Nephron progenitor cell (in vitro differentiated cells): ENCODE measurements around the gene SLC35A1.
A peak's percentile ranks its signal among the peaks of the same experiment; 100 is the strongest.
"Not testable (repeated sequence)": the region's sequence is repeated elsewhere in the genome, so short reads cannot be mapped to it uniquely, and the experiment has no call there.

Source experiments
- DNase-seq: peaks from one replicate; pipeline ENCODE4 v3.0.0; 2021
- H3K27ac Mint-ChIP-seq: 2 replicates; pipeline ENCODE4 v1.8.0; 2021; ENCODE audit warnings: mild to moderate bottlenecking, moderate library complexity, mixed read lengths
- H3K27me3 Mint-ChIP-seq: 2 replicates; pipeline ENCODE4 v1.8.0; 2021; ENCODE audit warnings: mild to moderate bottlenecking, low read depth, mixed read lengths; ENCODE audit not compliant: poor library complexity
- H3K36me3 Mint-ChIP-seq: 2 replicates; pipeline ENCODE4 v1.8.0; 2021; ENCODE audit warnings: low read depth, mixed read lengths
- H3K4me1 Mint-ChIP-seq: 2 replicates; pipeline ENCODE4 v1.8.0; 2021; ENCODE audit warnings: mixed read lengths
- H3K4me3 Mint-ChIP-seq: 2 replicates; pipeline ENCODE4 v1.8.0; 2021; ENCODE audit warnings: mild to moderate bottlenecking, moderate library complexity, mixed read lengths
- H3K9me3 Mint-ChIP-seq: 2 replicates; pipeline ENCODE4 v1.8.0; 2021; ENCODE audit warnings: mild to moderate bottlenecking, moderate library complexity, mixed read lengths
- TF ChIP-seq, protein P1 (sequence below): fragments of 200-600 bp; sonication (generic); IDR thresholded peaks from 2 replicates; pipeline ENCODE4 v1.5.0; 2021; ENCODE audit warnings: antibody characterized with exemption

Gene SLC35A1

DNA sequence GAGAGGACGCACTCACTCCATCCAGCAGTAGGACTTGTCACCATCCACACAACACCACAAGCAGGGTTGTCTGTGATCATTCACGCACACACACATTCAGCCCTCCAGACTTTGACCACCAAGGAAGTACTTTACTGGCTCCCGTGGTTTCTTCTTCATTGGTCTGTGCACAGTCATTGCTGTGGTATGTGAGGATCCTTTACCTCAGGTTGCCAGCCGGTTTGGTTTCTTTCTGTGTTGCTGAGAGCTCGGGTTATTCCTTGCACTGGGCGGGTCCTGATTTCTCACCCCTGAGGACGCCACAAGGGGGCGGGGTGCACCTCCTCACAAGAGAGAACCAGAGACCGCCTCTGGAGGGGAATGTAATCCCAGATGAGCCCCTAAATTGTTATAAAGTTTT is 11.2 kb downstream of the SLC35A1 start:
- Mint-ChIP-seq H3K36me3 (peaks cover 26% of the 10 kb centered on the region), H3K4me1 (peaks cover 5% of the 10 kb centered on the region), H3K27ac (no peak overlapping the region), H3K4me3 (no peak overlapping the region), H3K27me3 (peaks cover 5% of the 10 kb centered on the region), H3K9me3 (peaks cover 5% of the 10 kb centered on the region)
- peak; percentile 52 for DNase-seq
- TF ChIP-seq, protein P1, sequence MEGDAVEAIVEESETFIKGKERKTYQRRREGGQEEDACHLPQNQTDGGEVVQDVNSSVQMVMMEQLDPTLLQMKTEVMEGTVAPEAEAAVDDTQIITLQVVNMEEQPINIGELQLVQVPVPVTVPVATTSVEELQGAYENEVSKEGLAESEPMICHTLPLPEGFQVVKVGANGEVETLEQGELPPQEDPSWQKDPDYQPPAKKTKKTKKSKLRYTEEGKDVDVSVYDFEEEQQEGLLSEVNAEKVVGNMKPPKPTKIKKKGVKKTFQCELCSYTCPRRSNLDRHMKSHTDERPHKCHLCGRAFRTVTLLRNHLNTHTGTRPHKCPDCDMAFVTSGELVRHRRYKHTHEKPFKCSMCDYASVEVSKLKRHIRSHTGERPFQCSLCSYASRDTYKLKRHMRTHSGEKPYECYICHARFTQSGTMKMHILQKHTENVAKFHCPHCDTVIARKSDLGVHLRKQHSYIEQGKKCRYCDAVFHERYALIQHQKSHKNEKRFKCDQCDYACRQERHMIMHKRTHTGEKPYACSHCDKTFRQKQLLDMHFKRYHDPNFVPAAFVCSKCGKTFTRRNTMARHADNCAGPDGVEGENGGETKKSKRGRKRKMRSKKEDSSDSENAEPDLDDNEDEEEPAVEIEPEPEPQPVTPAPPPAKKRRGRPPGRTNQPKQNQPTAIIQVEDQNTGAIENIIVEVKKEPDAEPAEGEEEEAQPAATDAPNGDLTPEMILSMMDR = peak; percentile 13

DNA sequence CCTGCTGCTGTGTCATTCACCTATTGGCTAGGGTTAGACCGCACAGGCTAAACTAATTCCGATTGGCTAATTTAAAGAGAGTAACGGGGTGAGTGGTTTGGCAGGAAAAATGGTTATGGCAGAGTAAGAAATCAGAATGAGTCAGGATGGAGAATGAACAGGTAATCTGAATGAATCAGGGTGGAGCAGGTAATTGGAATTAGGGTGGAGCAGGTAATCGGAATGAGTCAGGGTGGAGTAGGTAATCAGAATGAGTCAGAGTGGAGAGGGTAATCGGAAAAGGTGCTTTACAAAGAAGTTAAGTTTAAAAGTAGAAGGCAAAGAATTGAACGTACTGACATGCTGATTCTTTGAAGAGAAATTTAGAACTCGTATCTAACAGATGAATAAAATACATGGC is 11.7 kb downstream of the SLC35A1 start:
- TF ChIP-seq, protein P1 = no peak
- peaks cover 5% of the 10 kb centered on the region for H3K27me3 Mint-ChIP-seq
- DNase-seq = no peak
- H3K27ac Mint-ChIP-seq = no peak overlapping the region
- peaks cover 26% of the 10 kb centered on the region for H3K36me3 Mint-ChIP-seq
- H3K4me3 Mint-ChIP-seq = no peak overlapping the region
- peaks cover 5% of the 10 kb centered on the region for H3K4me1 Mint-ChIP-seq
- H3K9me3 Mint-ChIP-seq = peaks cover 5% of the 10 kb centered on the region

DNA sequence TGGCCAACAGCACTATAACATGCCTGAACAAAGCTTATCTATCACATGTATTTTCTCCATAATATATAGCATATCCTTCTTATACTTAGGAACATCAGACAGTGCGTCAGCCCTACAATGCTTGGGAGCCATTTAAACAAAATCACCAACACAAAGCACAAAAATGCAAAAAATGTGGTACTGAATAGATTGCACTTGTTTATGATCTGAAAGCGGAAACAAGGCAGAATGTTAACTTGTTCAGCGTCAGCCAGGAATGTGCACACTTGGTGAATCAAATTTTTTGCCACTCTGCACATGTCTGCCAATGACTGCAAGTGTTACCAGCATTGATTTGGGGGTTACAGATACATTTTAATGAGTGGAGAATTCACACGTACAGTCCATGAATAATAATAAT is 14.8 kb downstream of the SLC35A1 start:
- H3K36me3 Mint-ChIP-seq = peaks cover 34% of the 10 kb centered on the region
- H3K9me3 Mint-ChIP-seq = peaks cover 5% of the 10 kb centered on the region
- no peak for DNase-seq
- no peak overlapping the region for H3K27ac Mint-ChIP-seq
- no peak overlapping the region for H3K4me3 Mint-ChIP-seq
- peaks cover 5% of the 10 kb centered on the region for H3K27me3 Mint-ChIP-seq
- TF ChIP-seq, protein P1 = no peak
- peaks cover 5% of the 10 kb centered on the region for H3K4me1 Mint-ChIP-seq

DNA sequence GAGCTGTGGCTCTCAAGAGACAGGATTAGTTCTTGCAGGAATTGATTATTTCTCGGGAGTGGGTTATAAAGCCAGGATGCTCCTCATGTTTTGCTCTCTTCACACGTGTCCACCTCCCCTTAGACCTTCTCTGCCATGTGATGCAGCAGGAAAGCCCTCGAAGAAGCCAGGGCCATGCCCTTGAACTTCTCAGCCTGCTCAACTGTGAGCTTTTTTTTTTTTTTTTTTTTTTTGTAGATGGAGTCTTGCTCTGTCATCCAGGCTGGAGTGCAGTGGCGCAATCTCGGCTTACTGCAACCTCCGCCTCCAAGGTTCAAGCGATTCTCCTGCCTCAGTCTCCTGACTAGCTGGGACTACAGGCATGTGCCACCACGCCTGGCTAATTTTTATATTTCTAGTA is 16.6 kb downstream of the SLC35A1 start:
- not testable (repeated sequence) for H3K9me3 Mint-ChIP-seq, H3K27me3 Mint-ChIP-seq

DNA sequence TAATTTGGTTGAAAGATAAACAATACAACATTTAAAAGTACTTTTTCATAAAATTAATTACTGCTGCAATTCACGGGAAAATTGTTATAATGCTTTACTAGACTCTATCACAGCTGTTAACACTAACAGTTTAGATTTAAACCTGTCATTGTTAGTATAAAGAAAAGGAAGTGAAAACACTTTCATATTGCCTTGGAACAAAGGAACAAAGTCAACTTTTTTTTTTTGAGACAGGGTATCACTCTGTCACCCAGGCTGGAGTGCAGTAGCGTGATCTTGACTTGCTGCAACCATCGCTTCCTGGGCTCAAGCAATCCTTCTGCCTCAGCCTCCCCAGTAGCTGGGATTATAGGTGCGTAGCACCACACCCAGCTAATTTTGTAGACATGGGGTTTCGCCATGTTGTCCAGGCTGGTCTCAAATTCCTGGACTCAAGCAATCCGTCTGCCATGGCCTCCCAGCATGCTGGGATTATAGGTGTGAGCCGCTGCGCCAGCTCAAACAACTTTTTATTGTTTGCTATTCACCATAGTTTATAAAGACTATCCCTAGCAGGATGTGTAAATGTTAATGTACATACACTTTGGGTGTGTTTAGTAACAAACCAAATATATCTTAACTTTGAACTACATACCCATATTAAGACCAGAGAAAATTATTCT is 22.1 kb downstream of the SLC35A1 start:
- Mint-ChIP-seq H3K36me3 (peaks cover 30% of the 10 kb centered on the region), H3K4me1 (no peaks in the 10 kb centered on the region), H3K9me3 (no peaks in the 10 kb centered on the region), H3K27ac (no peak overlapping the region), H3K27me3 (no peaks in the 10 kb centered on the region), H3K4me3 (no peak overlapping the region)
- TF ChIP-seq, protein P1 = no peak
- no peak for DNase-seq

More for the DNA sequence above, 16.6 kb downstream of the SLC35A1 start:
- not testable (repeated sequence) for H3K4me1 Mint-ChIP-seq, DNase-seq, H3K4me3 Mint-ChIP-seq, H3K27ac Mint-ChIP-seq
- H3K36me3 Mint-ChIP-seq = peaks cover 27% of the 10 kb centered on the region

DNA sequence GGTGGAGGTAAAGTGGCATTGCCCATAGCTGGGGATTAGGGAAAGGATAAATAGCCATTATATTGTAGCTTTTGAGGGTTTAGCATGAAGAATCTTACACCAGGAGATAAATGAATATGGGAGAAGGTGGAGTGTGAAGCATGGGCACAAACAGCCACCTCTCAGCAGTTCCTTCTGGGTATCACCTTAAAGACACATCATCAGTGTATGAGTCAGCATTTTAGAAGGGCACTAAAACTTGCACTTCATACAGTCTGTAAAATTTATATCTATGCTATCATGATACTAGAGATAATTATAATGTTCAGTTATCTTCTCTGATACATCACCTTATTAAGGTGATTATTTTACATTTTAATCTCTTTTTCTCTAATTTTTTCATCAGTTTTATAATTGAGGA is 25.3 kb downstream of the SLC35A1 start:
- DNase-seq = no peak
- TF ChIP-seq, protein P1 = no peak
- H3K36me3 Mint-ChIP-seq = peaks cover 19% of the 10 kb centered on the region
- H3K27ac Mint-ChIP-seq = no peak overlapping the region
- H3K9me3 Mint-ChIP-seq = no peaks in the 10 kb centered on the region
- no peak overlapping the region for H3K4me3 Mint-ChIP-seq
- H3K4me1 Mint-ChIP-seq = no peaks in the 10 kb centered on the region
- H3K27me3 Mint-ChIP-seq = no peaks in the 10 kb centered on the region
